Measurements from ENCODE around the gene GPR82.

Gene GPR82

DNA sequence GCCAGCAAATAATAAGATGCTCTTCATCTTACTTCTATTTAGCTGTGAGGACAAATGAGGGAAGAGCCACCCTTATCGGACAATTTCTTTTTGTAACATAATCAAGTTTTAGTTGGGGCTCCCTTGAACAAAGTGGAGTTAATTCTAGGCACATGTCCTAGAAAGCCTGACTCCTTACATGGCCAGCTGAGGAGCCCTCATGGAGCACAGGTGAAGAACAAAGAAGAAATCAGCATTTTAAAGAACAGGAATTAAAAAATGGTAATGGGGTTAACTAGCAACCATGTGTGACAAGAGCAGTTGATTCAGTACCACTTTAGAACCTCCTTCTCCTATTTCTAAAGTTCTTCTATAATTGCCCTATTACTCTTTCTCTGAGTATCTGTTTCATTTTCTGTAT is 15.9 kb downstream of the GPR82 start:
- H2AFZ ChIP-seq (ENCODE audit: low read length, unreplicated experiment) = no peak overlapping the region
- H3K27me3 ChIP-seq (ENCODE audit: insufficient read depth, low read length) = no peaks in the 10 kb centered on the region
- H3K79me2 ChIP-seq (ENCODE audit: control insufficient read depth, insufficient read depth, low read length, unreplicated experiment) = no peaks in the 10 kb centered on the region
- no peaks in the 10 kb centered on the region for H3K4me1 ChIP-seq (ENCODE audit: control insufficient read depth, insufficient read depth, low read length, unreplicated experiment)
- H3K27ac ChIP-seq (ENCODE audit: low read depth, low read length) = no peak overlapping the region
- H3K4me3 ChIP-seq (ENCODE audit: low read depth, low read length) = no peak overlapping the region
- H3K36me3 ChIP-seq (ENCODE audit: insufficient read depth, low read length) = no peaks in the 10 kb centered on the region

DNA sequence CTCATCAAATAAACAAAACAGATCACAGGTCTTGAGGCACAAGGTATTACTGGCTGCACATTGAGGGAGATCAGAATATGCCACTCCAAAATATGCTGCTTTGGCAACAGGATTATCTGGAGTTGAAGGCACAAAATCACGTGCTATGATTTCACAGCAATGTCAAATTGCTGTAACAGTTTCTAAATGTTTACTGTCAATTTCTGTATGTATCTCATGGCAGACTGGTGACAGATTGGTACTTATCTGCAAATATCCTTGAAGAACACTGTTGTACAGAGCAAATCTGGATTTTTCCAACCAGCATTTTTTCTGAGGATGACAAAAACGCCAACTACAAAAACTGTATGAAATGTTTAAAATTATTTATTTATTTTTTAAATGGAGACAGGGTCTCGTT is 26.7 kb downstream of the GPR82 start:
- Histone ChIP-seq H2AFZ (ENCODE audit: low read length, unreplicated experiment) (no peak overlapping the region), H3K27ac (ENCODE audit: low read depth, low read length) (no peak overlapping the region), H3K27me3 (ENCODE audit: insufficient read depth, low read length) (no peaks in the 10 kb centered on the region)

DNA sequence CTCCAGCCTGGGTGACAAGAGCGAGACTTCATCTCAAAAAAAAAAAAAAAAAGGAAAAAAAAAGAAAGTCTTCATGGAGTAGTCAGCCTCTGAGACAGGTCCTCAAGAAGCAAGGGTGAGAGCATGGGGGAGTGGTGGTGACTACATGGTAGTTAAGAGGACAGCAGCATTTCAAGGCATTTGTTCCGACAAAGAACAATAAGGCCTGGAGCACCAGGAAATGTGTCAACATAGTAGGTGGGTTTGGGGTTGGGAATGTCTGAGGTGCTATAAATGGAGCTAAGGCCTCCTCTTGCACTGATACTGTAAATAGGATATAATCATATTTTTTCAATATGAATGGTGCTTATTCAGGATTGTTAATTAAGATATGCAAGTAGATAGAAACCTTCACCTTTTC is 34.4 kb downstream of the GPR82 start:
- Histone ChIP-seq H3K4me1 (ENCODE audit: control insufficient read depth, insufficient read depth, low read length, unreplicated experiment) (no peaks in the 10 kb centered on the region), H3K27ac (ENCODE audit: low read depth, low read length) (no peak overlapping the region), H3K27me3 (ENCODE audit: insufficient read depth, low read length) (no peaks in the 10 kb centered on the region), H3K79me2 (ENCODE audit: control insufficient read depth, insufficient read depth, low read length, unreplicated experiment) (no peaks in the 10 kb centered on the region), H3K4me3 (ENCODE audit: low read depth, low read length) (no peak overlapping the region), H2AFZ (ENCODE audit: low read length, unreplicated experiment) (no peak overlapping the region), H3K36me3 (ENCODE audit: insufficient read depth, low read length) (no peaks in the 10 kb centered on the region)

More for the DNA sequence above, 26.7 kb downstream of the GPR82 start:
- no peak overlapping the region for H3K4me3 ChIP-seq (ENCODE audit: low read depth, low read length)
- no peaks in the 10 kb centered on the region for H3K4me1 ChIP-seq (ENCODE audit: control insufficient read depth, insufficient read depth, low read length, unreplicated experiment)
- H3K79me2 ChIP-seq (ENCODE audit: control insufficient read depth, insufficient read depth, low read length, unreplicated experiment) = no peaks in the 10 kb centered on the region
- H3K36me3 ChIP-seq (ENCODE audit: insufficient read depth, low read length) = no peaks in the 10 kb centered on the region

DNA sequence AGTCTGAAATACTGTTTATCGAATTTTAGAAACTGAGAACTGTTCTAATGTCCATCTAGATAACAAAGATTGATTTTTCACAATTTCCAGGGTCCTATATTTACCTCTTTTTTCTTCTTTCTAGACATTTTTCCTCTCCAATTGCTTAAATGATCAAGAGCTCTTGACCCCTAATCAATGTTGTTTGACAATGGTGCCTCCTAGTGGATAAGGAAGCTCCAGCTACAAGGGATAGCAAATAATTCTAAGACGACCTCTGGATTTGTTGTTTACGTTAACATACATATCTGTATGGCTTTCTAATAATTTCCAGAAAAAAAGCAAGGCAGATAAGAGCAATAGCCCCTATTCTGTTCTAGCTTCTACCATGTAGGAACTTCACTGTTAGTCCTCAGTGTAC is 35.8 kb downstream of the GPR82 start:
- no peaks in the 10 kb centered on the region for H3K4me1 ChIP-seq (ENCODE audit: control insufficient read depth, insufficient read depth, low read length, unreplicated experiment)
- no peaks in the 10 kb centered on the region for H3K36me3 ChIP-seq (ENCODE audit: insufficient read depth, low read length)
- no peaks in the 10 kb centered on the region for H3K27me3 ChIP-seq (ENCODE audit: insufficient read depth, low read length)
- no peak overlapping the region for H3K4me3 ChIP-seq (ENCODE audit: low read depth, low read length)
- H3K79me2 ChIP-seq (ENCODE audit: control insufficient read depth, insufficient read depth, low read length, unreplicated experiment) = no peaks in the 10 kb centered on the region
- no peak overlapping the region for H3K27ac ChIP-seq (ENCODE audit: low read depth, low read length)
- H2AFZ ChIP-seq (ENCODE audit: low read length, unreplicated experiment) = no peak overlapping the region

DNA sequence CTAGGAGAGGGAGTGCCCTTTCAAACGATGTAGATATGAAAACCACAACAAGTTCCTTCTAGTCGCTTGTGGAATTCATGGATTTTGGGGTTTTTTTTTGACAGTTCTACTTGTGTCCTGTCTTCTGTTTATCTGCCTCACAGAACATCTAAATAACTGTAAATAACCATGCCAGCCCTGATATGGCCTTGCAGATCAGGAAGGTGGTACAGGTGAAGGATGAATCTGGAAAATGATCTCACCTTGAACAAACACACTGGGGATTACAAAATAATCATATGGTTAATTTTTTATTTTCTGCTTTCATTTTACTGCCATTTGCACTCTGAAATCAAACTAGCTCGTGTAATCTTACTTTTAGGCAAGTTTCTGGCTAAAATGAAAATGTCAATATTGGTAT is 37.2 kb downstream of the GPR82 start:
- Histone ChIP-seq H3K36me3 (ENCODE audit: insufficient read depth, low read length) (no peaks in the 10 kb centered on the region), H3K4me1 (ENCODE audit: control insufficient read depth, insufficient read depth, low read length, unreplicated experiment) (no peaks in the 10 kb centered on the region), H3K27ac (ENCODE audit: low read depth, low read length) (no peak overlapping the region), H3K27me3 (ENCODE audit: insufficient read depth, low read length) (no peaks in the 10 kb centered on the region), H2AFZ (ENCODE audit: low read length, unreplicated experiment) (no peak overlapping the region), H3K4me3 (ENCODE audit: low read depth, low read length) (no peak overlapping the region), H3K79me2 (ENCODE audit: control insufficient read depth, insufficient read depth, low read length, unreplicated experiment) (no peaks in the 10 kb centered on the region)

DNA sequence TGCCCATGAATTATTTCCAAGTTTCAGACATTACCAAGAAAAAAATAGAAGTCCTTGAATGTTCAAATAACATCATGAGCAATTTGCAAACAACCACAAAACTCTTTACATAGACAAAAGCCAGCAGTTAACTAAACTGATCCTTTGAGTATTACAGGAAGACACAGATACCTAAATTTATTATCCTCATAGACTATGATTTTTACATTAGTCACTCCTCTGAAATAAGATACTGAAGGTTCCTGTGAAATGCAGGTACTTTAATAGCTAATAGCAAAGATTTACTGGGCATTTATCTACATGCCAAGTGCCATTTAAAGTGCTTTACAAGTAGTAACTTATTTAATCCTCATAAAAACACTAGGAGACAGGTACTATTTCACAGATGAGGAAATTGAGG is 37.7 kb downstream of the GPR82 start:
- H3K79me2 ChIP-seq (ENCODE audit: control insufficient read depth, insufficient read depth, low read length, unreplicated experiment) = no peaks in the 10 kb centered on the region
- no peak overlapping the region for H3K4me3 ChIP-seq (ENCODE audit: low read depth, low read length)
- H2AFZ ChIP-seq (ENCODE audit: low read length, unreplicated experiment) = no peak overlapping the region
- H3K36me3 ChIP-seq (ENCODE audit: insufficient read depth, low read length) = no peaks in the 10 kb centered on the region
- no peak overlapping the region for H3K27ac ChIP-seq (ENCODE audit: low read depth, low read length)
- H3K27me3 ChIP-seq (ENCODE audit: insufficient read depth, low read length) = no peaks in the 10 kb centered on the region
- H3K4me1 ChIP-seq (ENCODE audit: control insufficient read depth, insufficient read depth, low read length, unreplicated experiment) = no peaks in the 10 kb centered on the region

DNA sequence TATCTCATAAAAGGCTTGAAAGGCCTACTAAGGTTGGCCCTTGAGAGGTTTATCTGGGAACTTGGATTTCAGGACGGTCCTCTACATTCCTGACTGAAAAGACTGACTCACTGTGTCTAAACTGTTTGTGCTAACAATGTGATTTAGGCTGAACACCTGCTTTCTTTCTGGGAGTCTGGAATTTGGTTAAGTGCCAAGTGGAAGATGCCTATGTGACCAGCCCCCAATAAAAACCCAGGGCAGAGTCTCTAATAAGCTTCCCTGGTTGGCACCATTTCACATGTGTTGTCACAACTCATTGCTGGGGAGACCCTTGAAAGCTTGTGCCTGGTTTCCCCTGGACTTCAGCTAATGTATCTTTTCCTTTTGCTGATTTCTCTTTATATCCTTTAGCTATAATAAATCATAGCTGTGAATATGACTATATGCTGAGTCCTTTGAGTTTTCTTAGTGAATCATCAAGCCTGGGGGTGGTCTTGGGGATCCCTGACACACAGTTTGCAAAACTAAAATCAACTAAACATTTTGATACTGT is 55.1 kb downstream of the GPR82 start:
- Histone ChIP-seq H3K4me1 (ENCODE audit: control insufficient read depth, insufficient read depth, low read length, unreplicated experiment) (peaks cover 13% of the 10 kb centered on the region), H3K27ac (ENCODE audit: low read depth, low read length) (peak overlapping the region; percentile 65), H3K79me2 (ENCODE audit: control insufficient read depth, insufficient read depth, low read length, unreplicated experiment) (no peaks in the 10 kb centered on the region), H3K36me3 (ENCODE audit: insufficient read depth, low read length) (no peaks in the 10 kb centered on the region), H3K4me3 (ENCODE audit: low read depth, low read length) (no peak overlapping the region), H2AFZ (ENCODE audit: low read length, unreplicated experiment) (no peak overlapping the region), H3K27me3 (ENCODE audit: insufficient read depth, low read length) (no peaks in the 10 kb centered on the region)
